ENCODE results near the gene ZXDC. TPM values are rescaled to one million over a fixed set of nuclear protein-coding genes. Genes with fewer than 3 reads are reported as not detected.
A peak's percentile ranks its signal among the peaks of the same experiment; 100 is the strongest.

The ZXDC gene
- total RNA-seq, 1 experiment from 2014 or later, result 28.3 TPM

DNA sequence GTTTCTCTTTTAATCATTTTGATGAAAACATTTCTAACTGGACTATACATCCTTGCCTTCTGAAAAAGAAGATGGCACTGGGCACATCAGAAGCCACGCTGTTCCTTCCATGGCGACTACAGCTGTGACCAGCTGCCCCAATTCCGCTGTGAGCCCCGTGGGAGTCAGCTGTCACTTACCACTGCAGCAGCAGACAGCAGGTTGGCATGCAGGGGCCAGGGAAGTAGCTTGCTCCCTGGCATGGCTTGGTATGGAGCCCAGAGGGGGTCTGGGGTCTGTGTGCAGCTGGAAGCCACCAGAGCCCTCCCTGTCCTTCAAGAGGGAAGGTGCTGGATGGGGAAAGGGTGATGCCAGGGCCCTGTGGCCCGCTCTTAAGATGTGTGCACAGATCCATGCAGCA, 4.5 kb upstream of the ZXDC start:
- Histone ChIP-seq H2AK5ac (ENCODE audit: insufficient read length, low read length) (no peak overlapping the region), H2AFZ (ENCODE audit: low read length) (no peak overlapping the region), H3K4me2 (ENCODE audit: insufficient read depth, insufficient read length, low read length) (no peak overlapping the region), H3K4me1 (ENCODE audit: insufficient read depth, low read length) (peaks cover 10% of the 10 kb centered on the region; the same call in 1 of the 2 replicates), H3K14ac (ENCODE audit: insufficient read depth, low read length) (no peak overlapping the region), H3K9me3 (ENCODE audit: control insufficient read depth, low read depth, low read length) (no peaks in the 10 kb centered on the region), H3T11ph (ENCODE audit: low read length) (no peak overlapping the region), H3K23me2 (ENCODE audit: insufficient read length, low read depth, low read length, poor library complexity, severe bottlenecking) (peaks cover 4% of the 10 kb centered on the region), H2BK12ac (ENCODE audit: insufficient read length, low read depth, low read length) (no peak overlapping the region), H2BK5ac (ENCODE audit: insufficient read length, low read length) (no peak overlapping the region), H2BK20ac (ENCODE audit: low read depth, low read length, poor library complexity, severe bottlenecking) (no peak overlapping the region), H4K8ac (replicated peaks; ENCODE audit: insufficient read length, low read depth, low read length) (no peak overlapping the region), H2BK15ac (ENCODE audit: low read depth, low read length) (no peak overlapping the region), H3K18ac (ENCODE audit: insufficient read length, low read depth, low read length) (no peak overlapping the region), H3K9ac (ENCODE audit: extremely low read depth, insufficient read length, low read length) (no peak overlapping the region), H4K5ac (ENCODE audit: insufficient read length, low read depth, low read length) (no peak overlapping the region), H2BK120ac (ENCODE audit: low read depth, low read length, poor library complexity, severe bottlenecking) (no peak overlapping the region), H3K27me3 (ENCODE audit: insufficient read depth, low read length) (no peaks in the 10 kb centered on the region), H4K91ac (ENCODE audit: insufficient read length, low read depth, low read length) (no peak overlapping the region), H3K4ac (ENCODE audit: low read depth, low read length) (no peak overlapping the region), H3K79me2 (ENCODE audit: insufficient read depth, low read length) (no peaks in the 10 kb centered on the region), H4K20me1 (ENCODE audit: control insufficient read depth, insufficient read depth, insufficient read length) (no peaks in the 10 kb centered on the region), H3K27ac (ENCODE audit: insufficient read length, low read depth, low read length) (no peak overlapping the region), H3K79me1 (ENCODE audit: insufficient read depth, low read depth, low read length, poor library complexity, severe bottlenecking) (no peaks in the 10 kb centered on the region), H3K23ac (ENCODE audit: insufficient read length, low read depth, low read length) (no peak overlapping the region), H3K56ac (ENCODE audit: insufficient read length, low read depth, low read length) (no peak overlapping the region)
- Mint-ChIP-seq H3K36me3 (ENCODE audit: insufficient read depth in 1 of 3, low read depth in 3 of 3) (no peaks in the 10 kb centered on the region; a peak in 1 of 7 replicates), H3K27ac (0 out of 7 replicates have a peak overlapping the region, but pooled peaks of 1 of the 3 experiments have one; percentile 18), H3K4me3 (no peak overlapping the region), H3K27me3 (ENCODE audit: low read depth) (peaks cover 5% of the 10 kb centered on the region), H3K4me1 (peaks cover 25 to 31% of the 10 kb centered on the region in 2 experiments), H3K9me3 (no peaks in the 10 kb centered on the region; a peak in 2 of 5 replicates)
- TF ChIP-seq, protein P1, sequence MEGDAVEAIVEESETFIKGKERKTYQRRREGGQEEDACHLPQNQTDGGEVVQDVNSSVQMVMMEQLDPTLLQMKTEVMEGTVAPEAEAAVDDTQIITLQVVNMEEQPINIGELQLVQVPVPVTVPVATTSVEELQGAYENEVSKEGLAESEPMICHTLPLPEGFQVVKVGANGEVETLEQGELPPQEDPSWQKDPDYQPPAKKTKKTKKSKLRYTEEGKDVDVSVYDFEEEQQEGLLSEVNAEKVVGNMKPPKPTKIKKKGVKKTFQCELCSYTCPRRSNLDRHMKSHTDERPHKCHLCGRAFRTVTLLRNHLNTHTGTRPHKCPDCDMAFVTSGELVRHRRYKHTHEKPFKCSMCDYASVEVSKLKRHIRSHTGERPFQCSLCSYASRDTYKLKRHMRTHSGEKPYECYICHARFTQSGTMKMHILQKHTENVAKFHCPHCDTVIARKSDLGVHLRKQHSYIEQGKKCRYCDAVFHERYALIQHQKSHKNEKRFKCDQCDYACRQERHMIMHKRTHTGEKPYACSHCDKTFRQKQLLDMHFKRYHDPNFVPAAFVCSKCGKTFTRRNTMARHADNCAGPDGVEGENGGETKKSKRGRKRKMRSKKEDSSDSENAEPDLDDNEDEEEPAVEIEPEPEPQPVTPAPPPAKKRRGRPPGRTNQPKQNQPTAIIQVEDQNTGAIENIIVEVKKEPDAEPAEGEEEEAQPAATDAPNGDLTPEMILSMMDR (conservative IDR thresholded peaks at IDR 0.05), result no peak
- no CpG with 5 or more reads among the region's 5 CpGs for WGBS (ENCODE audit: extremely low coverage, insufficient read length, low lambda C conversion rate)
- no peak for DNase-seq
